ENCODE results near the gene ERC2.

DNA sequence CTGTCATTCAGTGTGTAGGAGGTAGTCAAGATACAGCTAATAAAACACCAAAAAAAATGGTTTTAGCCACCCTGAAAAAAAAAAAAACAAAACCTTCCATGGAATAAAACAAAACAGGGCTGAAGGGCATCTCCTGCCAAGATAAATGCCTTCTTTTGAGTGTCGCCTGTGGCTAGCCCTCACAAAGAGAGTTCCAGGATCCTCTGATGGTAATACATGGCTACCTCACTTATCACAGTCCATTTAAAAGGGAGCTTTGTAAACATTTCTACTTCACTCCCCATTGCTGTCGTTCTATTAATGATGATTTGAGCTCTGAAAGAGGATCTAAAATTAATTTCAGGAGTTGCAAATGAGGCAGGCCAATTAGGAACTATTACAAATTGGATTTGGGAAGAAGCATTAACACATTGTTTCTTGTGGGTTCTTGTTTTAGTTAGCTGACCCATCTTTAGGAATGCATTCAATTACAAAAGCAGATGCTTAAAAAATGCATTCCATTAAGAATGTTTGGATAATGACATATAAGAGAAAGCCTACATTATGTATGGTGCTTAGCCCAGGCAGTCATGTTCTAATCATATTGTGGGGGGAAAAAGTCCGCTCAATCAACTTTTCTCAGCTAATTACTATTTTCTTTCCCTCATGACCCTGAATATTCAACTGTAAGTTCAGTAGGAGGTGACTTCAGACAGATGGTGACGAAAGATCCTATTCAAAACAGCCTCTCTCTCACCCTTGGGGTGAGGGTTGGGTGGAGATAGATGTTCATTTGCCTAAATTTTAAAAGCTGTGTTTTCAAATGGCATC is 726.0 kb downstream of the ERC2 start:
- TF ChIP-seq, protein P1, sequence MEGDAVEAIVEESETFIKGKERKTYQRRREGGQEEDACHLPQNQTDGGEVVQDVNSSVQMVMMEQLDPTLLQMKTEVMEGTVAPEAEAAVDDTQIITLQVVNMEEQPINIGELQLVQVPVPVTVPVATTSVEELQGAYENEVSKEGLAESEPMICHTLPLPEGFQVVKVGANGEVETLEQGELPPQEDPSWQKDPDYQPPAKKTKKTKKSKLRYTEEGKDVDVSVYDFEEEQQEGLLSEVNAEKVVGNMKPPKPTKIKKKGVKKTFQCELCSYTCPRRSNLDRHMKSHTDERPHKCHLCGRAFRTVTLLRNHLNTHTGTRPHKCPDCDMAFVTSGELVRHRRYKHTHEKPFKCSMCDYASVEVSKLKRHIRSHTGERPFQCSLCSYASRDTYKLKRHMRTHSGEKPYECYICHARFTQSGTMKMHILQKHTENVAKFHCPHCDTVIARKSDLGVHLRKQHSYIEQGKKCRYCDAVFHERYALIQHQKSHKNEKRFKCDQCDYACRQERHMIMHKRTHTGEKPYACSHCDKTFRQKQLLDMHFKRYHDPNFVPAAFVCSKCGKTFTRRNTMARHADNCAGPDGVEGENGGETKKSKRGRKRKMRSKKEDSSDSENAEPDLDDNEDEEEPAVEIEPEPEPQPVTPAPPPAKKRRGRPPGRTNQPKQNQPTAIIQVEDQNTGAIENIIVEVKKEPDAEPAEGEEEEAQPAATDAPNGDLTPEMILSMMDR (IDR thresholded peaks at IDR 0.05), result no peak
- TF ChIP-seq ZFX (IDR thresholded peaks at IDR 0.05; ENCODE audit: borderline replicate concordance), result no peak

All from 22Rv1 (cell line).